Stomach (tissue), 9 donors: ENCODE results near the gene TNFSF10. TPM values are rescaled to one million over a fixed set of nuclear protein-coding genes. Genes with fewer than 3 reads are reported as not detected.
A peak's percentile ranks its signal among the peaks of the same experiment; 100 is the strongest.

Source experiments
- DNase-seq, 2 donors: peaks; one replicate each; pipeline versions ENCODE4 v3.0.0 to v3.0.0-alpha.2; 2013 to 2019
- H3K27ac ChIP-seq, 5 donors: fragments of 200-600 bp in 4 of 5; sonication (generic) in 4 of 5; one replicate each; pipeline ENCODE4 v1.5.1; 2013 to 2019; ENCODE audit warnings: mild to moderate bottlenecking in 1 of 5, moderate library complexity in 1 of 5
- H3K27me3 ChIP-seq, 3 donors: fragments of 200-600 bp; sonication (generic); one replicate each; pipeline ENCODE4 v1.5.1; 2017 to 2019; ENCODE audit warnings: mixed run types in 1 of 3
- H3K36me3 ChIP-seq, 4 donors: fragments of 200-600 bp; sonication (generic); 1 replicate in 3 of 4; 2 replicates in 1 of 4; pipeline ENCODE4 v1.5.1; 2016 to 2019
- H3K4me1 ChIP-seq, 4 donors: fragments of 200-600 bp; sonication (generic); one replicate each; pipeline ENCODE4 v1.5.1; 2016 to 2019
- H3K4me3 ChIP-seq, 4 donors: fragments of 200-600 bp; sonication (generic) in 3 of 4; one replicate each; pipeline ENCODE4 v1.5.1; 2016 to 2019; ENCODE audit warnings: mild to moderate bottlenecking in 1 of 4
- H3K9me3 ChIP-seq, 4 donors: fragments of 200-600 bp; sonication (generic); one replicate each; pipeline ENCODE4 v1.5.1; 2016 to 2019
- CTCF ChIP-seq, 7 experiments: fragments of 450-650 bp in 4 of 7; fragments of 200-600 bp in 3 of 7; sonication (generic) in 3 of 7; IDR thresholded peaks; one replicate each; pipeline ENCODE4 v1.5.1; 2016 to 2019; ENCODE audit warnings: antibody characterized with exemption in 7 of 7, control low read depth in 2 of 7, mild to moderate bottlenecking in 1 of 7
- EP300 ChIP-seq: sonication (generic); formaldehyde crosslinking; IDR thresholded peaks from one replicate; pipeline ENCODE4 v1.6.1; 2017; ENCODE audit warnings: antibody characterized with exemption
- POLR2A ChIP-seq, 4 donors: fragments of 450-650 bp; IDR thresholded peaks; one replicate each; pipeline ENCODE4 v1.6.1; 2016; ENCODE audit warnings: antibody characterized with exemption in 4 of 4, control low read depth in 2 of 4, mild to moderate bottlenecking in 1 of 4, moderate library complexity in 1 of 4
- POLR2AphosphoS5 ChIP-seq, 3 donors: sonication (generic); formaldehyde crosslinking; IDR thresholded peaks; one replicate each; pipeline ENCODE4 v1.6.1; 2016; ENCODE audit warnings: antibody characterized with exemption in 3 of 3
- WGBS, 5 donors: extraction: QIAGEN DNeasy Blood & Tissue Kit in 3 of 5; methylation state at CpG; one replicate each; pipeline versions ENCODE4 v1.1.5 to v1.1.7; 2013 to 2018; 5-methylcytosine and 5-hydroxymethylcytosine counted together
- intact Hi-C: fragments of 100-400 bp; cut with DNase I; formaldehyde crosslinking; loops from one replicate; pipeline ENCODE4 v1.15.1; 2023; ENCODE audit warnings: low total_unique reads
- polyA plus RNA-seq, 3 donors: library from polyadenylated mRNA; stranded (reverse); fragments of 200-250 nt; gene quantifications; one replicate each; pipeline ENCODE4 v1.2.3, GENCODE V29; 2013
- total RNA-seq, 5 donors: library from RNA; depleted of rRNA; stranded (reverse); fragments of >200 nt; gene quantifications; one replicate each; pipeline versions ENCODE4 v1.1.0 to v1.2.3, GENCODE V29; 2014 to 2016
- donor health status: healthy with polysubstance abuse.
- donor health status: Bipolar disorder and iron deficiency.
- donor health status: healthy.

The TNFSF10 gene
- total and polyA plus RNA-seq, 8 donors = 4.0 to 84.2 (median 23.8) TPM

- no peak for TF ChIP-seq POLR2AphosphoS5 (IDR thresholded peaks at IDR 0.05)
- no peak for TF ChIP-seq POLR2A (IDR thresholded peaks at IDR 0.05)
- no peak for TF ChIP-seq EP300
- no peak for TF ChIP-seq CTCF (IDR thresholded peaks at IDR 0.05)
- no peak for DNase-seq
- Histone ChIP-seq H3K27me3 (no peaks in the 10 kb centered on the region), H3K4me3 (no peak overlapping the region), H3K27ac (peak overlapping the region in 2 of 5 donors; percentile 18 to 59), H3K36me3 (no peaks in the 10 kb centered on the region), H3K9me3 (no peaks in the 10 kb centered on the region), H3K4me1 (peaks cover 13 to 37% (median 24%) of the 10 kb centered on the region in 4 donors)
- 81 to 84% (median 82%) methylated on average over 5 of the region's 5 CpGs for WGBS, 5 donors
- intact Hi-C loops = no loop called here
Measured at GRCh38 chr3:172564499-172564898, 41.3 kb upstream of the TNFSF10 start.

- Histone ChIP-seq H3K9me3 (no peaks in the 10 kb centered on the region), H3K27ac (peak overlapping the region in 4 of 5 donors; percentile 59 to 89 (median 80)), H3K4me1 (peaks cover 13 to 42% (median 26%) of the 10 kb centered on the region in 4 donors), H3K27me3 (no peaks in the 10 kb centered on the region), H3K4me3 (peak overlapping the region in 3 of 4 donors; percentile 6 to 14 (median 7)), H3K36me3 (no peaks in the 10 kb centered on the region)
- intact Hi-C loops = no loop called here
- TF ChIP-seq POLR2AphosphoS5 (IDR thresholded peaks at IDR 0.05) (peak in 2 of 3 donors; percentile 34 to 68), EP300 (no peak), POLR2A (IDR thresholded peaks at IDR 0.05) (no peak)
- DNase-seq = peak in 1 of 2 donors; percentile 61
- 12 to 15% (median 13%) methylated on average over 8 of the region's 8 CpGs for WGBS, 5 donors
Measured at GRCh38 chr3:172562871-172563865, 39.9 kb upstream of the TNFSF10 start.

GRCh38 chr3:172561897-172562640 lies 38.8 kb upstream of the TNFSF10 start:
- H3K4me3 ChIP-seq = peak overlapping the region in 2 of 4 donors; percentile 7 to 14
- H3K4me1 ChIP-seq = peaks cover 13 to 53% (median 29%) of the 10 kb centered on the region in 4 donors
- no peaks in the 10 kb centered on the region for H3K9me3 ChIP-seq
- 74 to 88% (median 83%) methylated on average over 12 of the region's 12 CpGs for WGBS, 5 donors
- H3K36me3 ChIP-seq = no peaks in the 10 kb centered on the region
- TF ChIP-seq POLR2AphosphoS5 (IDR thresholded peaks at IDR 0.05) (no peak), POLR2A (IDR thresholded peaks at IDR 0.05) (no peak), CTCF (IDR thresholded peaks at IDR 0.05) (no peak), EP300 (no peak)
- H3K27me3 ChIP-seq = no peaks in the 10 kb centered on the region
- H3K27ac ChIP-seq = peak overlapping the region; percentile 42 to 89 (median 77)
- DNase-seq = no peak
- intact Hi-C loops = no loop called here

GRCh38 chr3:172560586-172560985 lies 37.4 kb upstream of the TNFSF10 start:
- Histone ChIP-seq H3K4me1 (peaks cover 13 to 53% (median 32%) of the 10 kb centered on the region in 4 donors), H3K36me3 (no peaks in the 10 kb centered on the region), H3K27me3 (no peaks in the 10 kb centered on the region), H3K4me3 (no peak overlapping the region), H3K9me3 (no peaks in the 10 kb centered on the region), H3K27ac (no peak overlapping the region)
- intact Hi-C loops = no loop called here
- 73 to 90% (median 85%) methylated on average over 1 of the region's 1 CpG for WGBS, 5 donors
- no peak for TF ChIP-seq EP300
- no peak for TF ChIP-seq POLR2AphosphoS5 (IDR thresholded peaks at IDR 0.05)
- DNase-seq = no peak

GRCh38 chr3:172560026-172560425 lies 36.8 kb upstream of the TNFSF10 start:
- WGBS, 5 donors = 67 to 81% (median 74%) methylated on average over 4 of the region's 4 CpGs
- no peaks in the 10 kb centered on the region for H3K36me3 ChIP-seq
- no peaks in the 10 kb centered on the region for H3K27me3 ChIP-seq
- no peak for DNase-seq
- H3K27ac ChIP-seq = peak overlapping the region in 2 of 5 donors; percentile 20 to 31
- no peaks in the 10 kb centered on the region for H3K9me3 ChIP-seq
- peaks cover 13 to 53% (median 34%) of the 10 kb centered on the region in 4 donors for H3K4me1 ChIP-seq
- intact Hi-C loops = no loop called here
- TF ChIP-seq CTCF (IDR thresholded peaks at IDR 0.05) (no peak), EP300 (no peak), POLR2AphosphoS5 (IDR thresholded peaks at IDR 0.05) (no peak), POLR2A (IDR thresholded peaks at IDR 0.05) (no peak)
- no peak overlapping the region for H3K4me3 ChIP-seq
